Measurements from ENCODE around the gene PARD3.

- TF ChIP-seq POLR2A (IDR thresholded peaks at IDR 0.05), result no peak
- no peak for TF ChIP-seq CTCF (IDR thresholded peaks at IDR 0.05)
These were observed 466.1 kb downstream of the PARD3 start for GRCh38 chr10:34348917-34349485.
